Hepatocyte (in vitro differentiated cells): Measurements from ENCODE around the gene ACVR1. TPM values are rescaled to one million over a fixed set of nuclear protein-coding genes. Genes with fewer than 3 reads are reported as not detected.

Source experiments
- DNase-seq: peaks from one replicate; pipeline ENCODE4 v3.0.0-alpha.2; 2016; ENCODE audit warnings: low spot score
- H2AFZ ChIP-seq: fragments of 200-600 bp; sonication (generic); 2 replicates; pipeline ENCODE4 v1.6.0; 2016; ENCODE audit warnings: antibody characterized with exemption, mild to moderate bottlenecking
- H3K27ac ChIP-seq: fragments of 200-600 bp; sonication (generic); 2 replicates; pipeline ENCODE4 v1.5.1; 2016; ENCODE audit warnings: mild to moderate bottlenecking
- H3K27me3 ChIP-seq: fragments of 200-600 bp; sonication (generic); 2 replicates; pipeline ENCODE4 v1.6.1; 2016
- H3K36me3 ChIP-seq: fragments of 200-600 bp; sonication (generic); replicated peaks from 2 replicates; pipeline ENCODE4 v1.5.1; 2016; ENCODE audit warnings: low read depth; ENCODE audit not compliant: insufficient read depth
- H3K4me1 ChIP-seq: fragments of 200-600 bp; sonication (generic); 2 replicates; pipeline ENCODE4 v1.5.1; 2016; ENCODE audit warnings: mild to moderate bottlenecking, moderate library complexity; ENCODE audit not compliant: insufficient read depth
- H3K4me2 ChIP-seq: fragments of 200-600 bp; sonication (generic); 2 replicates; pipeline ENCODE4 v1.6.0; 2016
- H3K4me3 ChIP-seq: fragments of 200-600 bp; sonication (generic); 2 replicates; pipeline ENCODE4 v1.5.1; 2016; ENCODE audit warnings: mild to moderate bottlenecking
- H3K79me2 ChIP-seq: fragments of 200-600 bp; sonication (generic); 2 replicates; pipeline ENCODE4 v1.6.0; 2017; ENCODE audit warnings: mild to moderate bottlenecking
- H3K9me2 ChIP-seq: fragments of 200-600 bp; sonication (generic); replicated peaks from 2 replicates; pipeline ENCODE4 v1.6.0; 2017; ENCODE audit warnings: mild to moderate bottlenecking; ENCODE audit not compliant: insufficient read depth
- H3K9me3 ChIP-seq: fragments of 200-600 bp; sonication (generic); 2 replicates; pipeline ENCODE4 v1.5.1; 2016; ENCODE audit warnings: low read depth, mild to moderate bottlenecking
- H4K20me1 ChIP-seq: fragments of 200-600 bp; sonication (generic); 2 replicates; pipeline ENCODE4 v1.6.0; 2016; ENCODE audit warnings: mild to moderate bottlenecking; ENCODE audit not compliant: insufficient read depth, poor library complexity, severe bottlenecking
- EZH2 ChIP-seq: fragments of 200-600 bp; sonication (generic); IDR thresholded peaks from 2 replicates; pipeline ENCODE4 v1.6.1; 2016; ENCODE audit warnings: antibody characterized with exemption, mild to moderate bottlenecking, borderline replicate concordance
- EZH2phosphoT487 ChIP-seq: fragments of 200-600 bp; sonication (generic); IDR thresholded peaks from one replicate; pipeline ENCODE4 v1.6.1; 2018; ENCODE audit warnings: antibody characterized with exemption, mild to moderate bottlenecking, low read depth, moderate library complexity; ENCODE audit not compliant: unreplicated experiment, severe bottlenecking
- WGBS: methylation state at CpG from one replicate; pipeline ENCODE4 v1.1.6; 2016; ENCODE audit warnings: low lambda C conversion rate; ENCODE audit errors: missing lambda C conversion rate; 5-methylcytosine and 5-hydroxymethylcytosine counted together
- polyA plus RNA-seq: library from polyadenylated mRNA; unstranded; fragments of >200 nt; fragmentation: Nextera tagmentation; extraction: Ambion mirVana; gene quantifications from 2 replicates; pipeline ENCODE4 v1.2.1, GENCODE V29; 2016
- total RNA-seq: library from RNA; depleted of rRNA; stranded (reverse); fragments of >200 nt; gene quantifications from 2 replicates; pipeline ENCODE4 v1.2.3, GENCODE V29; 2014
- TF ChIP-seq, protein P1 (sequence below): fragments of 200-600 bp; sonication (generic); IDR thresholded peaks from 2 replicates; pipeline ENCODE4 v1.5.1; 2016; ENCODE audit warnings: antibody characterized with exemption, mild to moderate bottlenecking; ENCODE audit not compliant: poor library complexity

ACVR1 gene
- total and polyA plus RNA-seq, 2 experiments from 2014 or later = 19.6 to 20.1 TPM

DNA sequence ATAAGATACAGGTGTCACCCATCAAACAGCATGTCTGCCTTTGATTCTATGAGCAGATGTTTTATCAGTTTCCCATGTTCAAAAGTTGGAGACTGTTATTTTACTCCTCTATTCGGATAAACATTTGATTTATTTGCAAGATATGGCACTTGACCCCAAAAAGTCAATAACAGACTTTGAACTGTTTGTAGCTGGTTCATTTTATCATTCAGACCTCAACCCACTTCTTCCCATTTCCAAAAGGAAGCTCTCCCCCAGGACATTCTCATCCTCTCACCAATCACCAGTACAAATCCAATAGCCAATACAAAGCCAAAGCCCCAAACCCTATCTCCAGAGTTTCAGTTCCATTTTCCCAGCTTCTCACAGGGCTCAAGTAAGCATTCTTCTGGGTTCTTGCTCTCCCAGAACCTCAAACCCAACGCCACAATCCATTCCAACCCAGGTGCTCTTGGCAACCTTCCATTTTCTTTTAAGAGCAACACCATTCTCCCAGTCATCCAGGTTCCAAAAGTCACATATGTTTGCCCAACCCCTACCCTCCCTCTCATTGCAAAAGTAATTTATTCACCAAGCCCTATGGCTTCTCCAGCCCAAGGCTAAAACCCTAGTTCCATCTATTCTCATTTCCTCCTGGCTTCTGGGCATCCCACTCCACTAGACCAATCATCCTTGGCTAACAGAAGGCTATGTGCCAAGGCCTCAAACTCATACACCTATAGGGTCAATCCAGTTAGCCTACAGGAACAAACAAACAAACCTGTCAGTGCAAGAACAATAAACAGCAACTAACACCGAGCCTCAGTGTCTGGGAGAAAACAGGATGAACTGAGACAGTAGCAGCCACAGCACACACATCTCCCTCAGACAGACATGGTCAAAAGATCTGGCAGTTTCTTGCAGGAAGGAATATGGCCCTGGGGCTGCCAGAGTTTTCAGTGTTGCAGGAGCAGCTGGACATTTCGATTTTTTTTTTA lies 9.2 kb downstream of the ACVR1 start:
- H3K27me3 ChIP-seq = no peaks in the 10 kb centered on the region
- H4K20me1 ChIP-seq = peaks cover 23% of the 10 kb centered on the region
- no peaks in the 10 kb centered on the region for H3K9me3 ChIP-seq
- no peak overlapping the region for H3K4me3 ChIP-seq
- H3K79me2 ChIP-seq = peaks cover 93% of the 10 kb centered on the region
- H3K4me2 ChIP-seq = no peak overlapping the region
- H2AFZ ChIP-seq = no peak overlapping the region
- WGBS = 69% methylated on average over 4 of the region's 4 CpGs
- no peaks in the 10 kb centered on the region for H3K9me2 ChIP-seq
- no peak for DNase-seq
- no peaks in the 10 kb centered on the region for H3K4me1 ChIP-seq
- no peak overlapping the region for H3K27ac ChIP-seq
- no peak for TF ChIP-seq EZH2phosphoT487
- no peak for TF ChIP-seq EZH2
- TF ChIP-seq, protein P1, sequence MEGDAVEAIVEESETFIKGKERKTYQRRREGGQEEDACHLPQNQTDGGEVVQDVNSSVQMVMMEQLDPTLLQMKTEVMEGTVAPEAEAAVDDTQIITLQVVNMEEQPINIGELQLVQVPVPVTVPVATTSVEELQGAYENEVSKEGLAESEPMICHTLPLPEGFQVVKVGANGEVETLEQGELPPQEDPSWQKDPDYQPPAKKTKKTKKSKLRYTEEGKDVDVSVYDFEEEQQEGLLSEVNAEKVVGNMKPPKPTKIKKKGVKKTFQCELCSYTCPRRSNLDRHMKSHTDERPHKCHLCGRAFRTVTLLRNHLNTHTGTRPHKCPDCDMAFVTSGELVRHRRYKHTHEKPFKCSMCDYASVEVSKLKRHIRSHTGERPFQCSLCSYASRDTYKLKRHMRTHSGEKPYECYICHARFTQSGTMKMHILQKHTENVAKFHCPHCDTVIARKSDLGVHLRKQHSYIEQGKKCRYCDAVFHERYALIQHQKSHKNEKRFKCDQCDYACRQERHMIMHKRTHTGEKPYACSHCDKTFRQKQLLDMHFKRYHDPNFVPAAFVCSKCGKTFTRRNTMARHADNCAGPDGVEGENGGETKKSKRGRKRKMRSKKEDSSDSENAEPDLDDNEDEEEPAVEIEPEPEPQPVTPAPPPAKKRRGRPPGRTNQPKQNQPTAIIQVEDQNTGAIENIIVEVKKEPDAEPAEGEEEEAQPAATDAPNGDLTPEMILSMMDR = no peak
- no peaks in the 10 kb centered on the region for H3K36me3 ChIP-seq

GRCh38 chr2:157866202-157866601 lies 9.9 kb downstream of the ACVR1 start:
- no peak overlapping the region for H3K4me2 ChIP-seq
- 73% methylated on average over 3 of the region's 3 CpGs for WGBS
- H3K36me3 ChIP-seq = no peaks in the 10 kb centered on the region
- H3K9me3 ChIP-seq = no peaks in the 10 kb centered on the region
- no peak overlapping the region for H3K27ac ChIP-seq
- no peak overlapping the region for H3K4me3 ChIP-seq
- TF ChIP-seq EZH2 = no peak
- TF ChIP-seq, protein P1 = no peak
- TF ChIP-seq EZH2phosphoT487 = no peak
- peaks cover 17% of the 10 kb centered on the region for H4K20me1 ChIP-seq
- no peak for DNase-seq
- H3K79me2 ChIP-seq = peaks cover 93% of the 10 kb centered on the region
- no peaks in the 10 kb centered on the region for H3K4me1 ChIP-seq
- H3K9me2 ChIP-seq = no peaks in the 10 kb centered on the region
- H2AFZ ChIP-seq = no peak overlapping the region
- H3K27me3 ChIP-seq = no peaks in the 10 kb centered on the region

DNA sequence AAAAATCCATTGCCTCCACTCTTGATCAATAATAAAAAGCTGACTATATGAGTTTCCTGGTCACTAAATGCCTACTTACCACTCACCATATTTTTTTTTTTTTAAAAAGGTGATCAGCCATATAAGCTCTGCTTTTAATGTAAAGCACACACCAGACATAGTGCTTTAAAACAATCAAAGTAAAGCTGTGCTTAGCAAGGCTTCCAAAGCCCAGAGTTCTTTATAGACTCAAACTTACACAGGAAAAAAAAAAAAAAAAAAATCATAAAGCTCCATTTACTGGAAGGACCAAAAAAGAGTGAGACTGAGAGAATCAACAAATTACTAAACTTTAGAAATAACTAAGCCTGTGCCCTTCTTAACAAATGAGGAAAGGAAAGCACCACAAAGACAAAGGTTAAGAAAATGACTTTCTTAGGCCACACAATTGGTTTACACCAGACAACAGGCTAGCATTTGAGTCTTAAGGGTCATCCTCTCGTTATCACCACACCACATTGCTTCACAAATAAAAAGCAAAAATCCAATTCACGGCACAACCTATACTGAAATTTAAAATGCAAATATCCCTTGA lies 11.2 kb downstream of the ACVR1 start:
- H3K4me2 ChIP-seq = no peak overlapping the region
- H3K27ac ChIP-seq = no peak overlapping the region
- peaks cover 23% of the 10 kb centered on the region for H4K20me1 ChIP-seq
- no peak overlapping the region for H2AFZ ChIP-seq
- no peaks in the 10 kb centered on the region for H3K9me2 ChIP-seq
- WGBS = 93% methylated on average over 2 of the region's 2 CpGs
- peaks cover 93% of the 10 kb centered on the region for H3K79me2 ChIP-seq
- no peaks in the 10 kb centered on the region for H3K36me3 ChIP-seq
- no peaks in the 10 kb centered on the region for H3K27me3 ChIP-seq
- TF ChIP-seq EZH2phosphoT487 (no peak), EZH2 (no peak)
- TF ChIP-seq, protein P1 = no peak
- no peak overlapping the region for H3K4me3 ChIP-seq
- H3K9me3 ChIP-seq = no peaks in the 10 kb centered on the region
- H3K4me1 ChIP-seq = no peaks in the 10 kb centered on the region
- DNase-seq = no peak
